SK-N-SH (cell line): ENCODE measurements around the gene FCER2. TPM values are rescaled to one million over a fixed set of nuclear protein-coding genes. Genes with fewer than 3 reads are reported as not detected.

Experiments used
- CTCF ChIA-PET: fragments of 300-600, 350-600 bp; formaldehyde crosslinking; extraction: SDS; loops from one replicate; lab custom pipeline; 2021; lab: Yijun Ruan, JAX
- POLR2A ChIA-PET: fragments of 350-600 bp; sonication (Branson Sonifier 250); formaldehyde crosslinking; extraction: SDS; loops from one replicate; lab custom pipeline; 2020; ENCODE audit warnings: antibody characterized with exemption, inconsistent platforms; lab: Yijun Ruan, JAX
- DNase-seq: peaks from one replicate; pipeline ENCODE4 v3.0.0; 2012
- H2AFZ ChIP-seq: fragments of 200-600 bp; sonication (generic); 2 replicates; pipeline ENCODE4 v1.8.1; 2016; ENCODE audit warnings: antibody characterized with exemption, mild to moderate bottlenecking, low read depth
- H3F3A ChIP-seq: fragments of 200-600 bp; sonication (generic); replicated peaks from 2 replicates; pipeline ENCODE3; 2016; ENCODE audit warnings: antibody characterized with exemption, mild to moderate bottlenecking; ENCODE audit not compliant: insufficient read depth
- H3K27ac ChIP-seq, 2 experiments: fragments of 200-500 bp in 1 of 2; fragments of 200-600 bp in 1 of 2; sonication (Bioruptor generic) in 1 of 2; sonication (generic), shearing (Covaris generic) in 1 of 2; 2 replicates each; pipeline versions ENCODE4 v1.5.1 to v1.6.1; 2014 to 2016; ENCODE audit warnings: low read depth in 2 of 2, inconsistent platforms in 1 of 2, low read length in 1 of 2, mild to moderate bottlenecking in 1 of 2, mixed read lengths in 1 of 2
- H3K27me3 ChIP-seq: fragments of 200-600 bp; sonication (generic), shearing (Covaris generic); 2 replicates; pipeline ENCODE4 v1.6.1; 2016; ENCODE audit warnings: mixed run types; ENCODE audit not compliant: insufficient read depth
- H3K36me3 ChIP-seq, 2 experiments: fragments of 200-500 bp in 1 of 2; fragments of 200-600 bp in 1 of 2; sonication (Bioruptor generic) in 1 of 2; sonication (generic) in 1 of 2; replicated peaks in 1 of 2; 2 replicates each; pipeline versions ENCODE3 to v1.5.1; 2014 to 2016; ENCODE audit warnings: low read length in 1 of 2, mild to moderate bottlenecking in 1 of 2; ENCODE audit not compliant: insufficient read depth in 2 of 2, control insufficient read depth in 1 of 2
- H3K4me1 ChIP-seq, 2 experiments: fragments of 200-500 bp in 1 of 2; fragments of 200-600 bp in 1 of 2; sonication (Bioruptor generic) in 1 of 2; sonication (generic), shearing (Covaris generic) in 1 of 2; 2 replicates each; pipeline versions ENCODE4 v1.5.1 to v1.6.1; 2014 to 2016; ENCODE audit warnings: low read depth in 1 of 2, low read length in 1 of 2, mixed run types in 1 of 2; ENCODE audit not compliant: insufficient read depth in 2 of 2, control insufficient read depth in 1 of 2
- H3K4me2 ChIP-seq: fragments of 200-600 bp; sonication (generic), shearing (Covaris generic); 2 replicates; pipeline ENCODE4 v1.6.1; 2017; ENCODE audit warnings: mixed run types
- H3K4me3 ChIP-seq, 2 experiments: fragments of 200-500 bp in 1 of 2; fragments of 200-600 bp in 1 of 2; sonication (Bioruptor generic) in 1 of 2; sonication (generic), shearing (Covaris generic) in 1 of 2; 2 replicates each; pipeline versions ENCODE4 v1.5.1 to v1.8.1; 2014 to 2016; ENCODE audit warnings: low read depth in 2 of 2, inconsistent platforms in 1 of 2, low read length in 1 of 2, mild to moderate bottlenecking in 1 of 2, mixed read lengths in 1 of 2, moderate library complexity in 1 of 2
- H3K79me2 ChIP-seq: fragments of 200-600 bp; sonication (generic); 2 replicates; pipeline ENCODE4 v1.8.1; 2017; ENCODE audit warnings: mild to moderate bottlenecking; ENCODE audit not compliant: insufficient read depth
- H3K9ac ChIP-seq: fragments of 200-600 bp; sonication (generic); 2 replicates; pipeline ENCODE4 v1.6.1; 2017; ENCODE audit warnings: mixed run types
- H3K9me2 ChIP-seq: fragments of 200-600 bp; sonication (generic); 2 replicates; pipeline ENCODE4 v1.6.1; 2017; ENCODE audit warnings: mixed run types
- H3K9me3 ChIP-seq: fragments of 200-600 bp; sonication (generic); 2 replicates; pipeline ENCODE4 v1.6.1; 2017; ENCODE audit warnings: mixed run types, mild to moderate bottlenecking, moderate library complexity
- H4K20me1 ChIP-seq: fragments of 200-600 bp; sonication (generic); 2 replicates; pipeline ENCODE4 v1.6.1; 2017; ENCODE audit warnings: mild to moderate bottlenecking, mixed run types; ENCODE audit not compliant: insufficient read depth
- CHD2 ChIP-seq: fragments of 150-350 bp; IDR thresholded peaks from 2 replicates; pipeline ENCODE4 v1.6.1; 2018; ENCODE audit warnings: low read length; ENCODE audit not compliant: partially characterized antibody
- ELF1 ChIP-seq: IDR thresholded peaks from 2 replicates; pipeline ENCODE4 v1.4.0; 2012
- FOXJ3 ChIP-seq: sonication (generic); formaldehyde crosslinking; IDR thresholded peaks from 2 replicates; pipeline ENCODE4 v1.5.1; 2020; ENCODE audit warnings: mild to moderate bottlenecking, missing genetic modification reagents
- FOXM1 ChIP-seq: IDR thresholded peaks from 2 replicates; pipeline ENCODE4 v1.4.0; 2012; ENCODE audit warnings: low read depth, mild to moderate bottlenecking
- GABPA ChIP-seq: IDR thresholded peaks from 2 replicates; pipeline ENCODE4 v1.4.0; 2012; ENCODE audit warnings: low read depth, mild to moderate bottlenecking
- JUND ChIP-seq: IDR thresholded peaks from 2 replicates; pipeline ENCODE4 v1.4.0; 2012
- MAX ChIP-seq: IDR thresholded peaks from 2 replicates; pipeline ENCODE4 v1.4.0; 2012; ENCODE audit warnings: low read depth
- NFIC ChIP-seq: IDR thresholded peaks from 2 replicates; pipeline ENCODE4 v1.4.0; 2012; ENCODE audit warnings: borderline replicate concordance
- NRF1 ChIP-seq: IDR thresholded peaks from 2 replicates; pipeline ENCODE4 v1.6.1; 2012; ENCODE audit warnings: low read depth, mild to moderate bottlenecking, low read length
- POLR2AphosphoS5 ChIP-seq: IDR thresholded peaks from 2 replicates; pipeline ENCODE4 v1.6.1; 2012; ENCODE audit warnings: low read depth, low read length
- RAD21 ChIP-seq: IDR thresholded peaks from 2 replicates; pipeline ENCODE4 v1.6.1; 2012; ENCODE audit warnings: mild to moderate bottlenecking, low read length
- REST ChIP-seq: IDR thresholded peaks from 2 replicates; pipeline ENCODE4 v1.6.1; 2012; ENCODE audit warnings: mild to moderate bottlenecking, low read depth, low read length, moderate library complexity
- RFX5 ChIP-seq: IDR thresholded peaks from 2 replicates; pipeline ENCODE4 v1.6.1; 2012; ENCODE audit warnings: mild to moderate bottlenecking, improper control_type of control experiment, low read length
- RXRA ChIP-seq: IDR thresholded peaks from 2 replicates; pipeline ENCODE4 v1.4.0; 2012; ENCODE audit warnings: low read depth, mild to moderate bottlenecking, borderline replicate concordance
- SIN3A ChIP-seq: IDR thresholded peaks from 2 replicates; pipeline ENCODE4 v1.6.1; 2012; ENCODE audit warnings: low read depth, mild to moderate bottlenecking, low read length, moderate library complexity, borderline replicate concordance
- SMC3 ChIP-seq: IDR thresholded peaks from 2 replicates; pipeline ENCODE4 v1.6.1; 2012; ENCODE audit warnings: low read depth, low read length, improper control_type of control experiment
- TCF12 ChIP-seq: IDR thresholded peaks from 2 replicates; pipeline ENCODE4 v1.4.0; 2012
- USF1 ChIP-seq: IDR thresholded peaks from 2 replicates; pipeline ENCODE4 v1.4.0; 2012; ENCODE audit warnings: low read depth, borderline replicate concordance
- USF2 ChIP-seq: fragments of 150-350 bp; IDR thresholded peaks from 2 replicates; pipeline ENCODE4 v1.6.1; 2017; ENCODE audit warnings: antibody characterized with exemption, low read length, low read depth, borderline replicate concordance
- YY1 ChIP-seq: IDR thresholded peaks from 2 replicates; pipeline ENCODE4 v1.4.0; 2012; ENCODE audit warnings: low read depth, mild to moderate bottlenecking
- WGBS: methylation state at CpG from one replicate; pipeline ENCODE4 v1.1.6; 2017; ENCODE audit warnings: low lambda C conversion rate; 5-methylcytosine and 5-hydroxymethylcytosine counted together
- polyA plus RNA-seq, 3 experiments: library from polyadenylated mRNA; depleted of rRNA; stranded (reverse); fragments of >200 nt; gene quantifications; 2 replicates each; pipeline ENCODE4 v1.2.3, GENCODE V29; 2012

FCER2 gene
- polyA plus RNA-seq, 1 of the 3 experiments (the other 2 are of a cell fraction): not detected

- Histone ChIP-seq H2AFZ (no peak overlapping the region), H3K27me3 (peaks cover 58% of the 10 kb centered on the region), H3K4me1 (no peaks in the 10 kb centered on the region), H3K79me2 (no peaks in the 10 kb centered on the region), H3K27ac (no peak overlapping the region), H3K9me3 (no peaks in the 10 kb centered on the region), H3K9ac (no peak overlapping the region), H3K4me3 (no peak overlapping the region), H3K9me2 (no peaks in the 10 kb centered on the region), H3K4me2 (no peak overlapping the region), H3F3A (no peaks in the 10 kb centered on the region), H3K36me3 (no peaks in the 10 kb centered on the region), H4K20me1 (no peaks in the 10 kb centered on the region)
- 7% methylated on average over 1 of the region's 1 CpG for WGBS
- ChIA-PET POLR2A (no interaction called here), CTCF (interaction anchor here (1.2 to 1.4 kb wide), 2 partner anchors 8 to 10 kb away, joined by 3 read pairs; no protein-coding TSS in a partner anchor)
- no peak for DNase-seq
- TF ChIP-seq NRF1 (no peak), SIN3A (no peak), RFX5 (no peak), SMC3 (no peak), RAD21 (no peak), NFIC (no peak), FOXJ3 (CRISPR knock-in tag) (no peak), FOXM1 (no peak), TCF12 (no peak), POLR2AphosphoS5 (no peak), YY1 (no peak), MAX (no peak), USF2 (no peak), USF1 (no peak), JUND (no peak), CHD2 (no peak)
These were observed 34.2 kb upstream of the FCER2 start for GRCh38 chr19:7736148-7736547.

GRCh38 chr19:7734220-7735203, 32.6 kb upstream of the FCER2 start:
- no peaks in the 10 kb centered on the region for H3K36me3 ChIP-seq
- CTCF ChIA-PET: interaction anchor here (0.8 to 1.4 kb wide), 2 partner anchors 10 to 51 kb away, joined by 3 read pairs; no protein-coding TSS in a partner anchor
- no peak for DNase-seq

More at GRCh38 chr19:7734220-7735203, 32.6 kb upstream of the FCER2 start:
- no peak overlapping the region for H3K4me2 ChIP-seq
- no peak overlapping the region for H3K4me3 ChIP-seq
- peaks cover 58% of the 10 kb centered on the region for H3K27me3 ChIP-seq
- no peak overlapping the region for H2AFZ ChIP-seq
- H4K20me1 ChIP-seq: no peaks in the 10 kb centered on the region
- POLR2A ChIA-PET: no interaction called here
- H3K27ac ChIP-seq: no peak overlapping the region
- no peaks in the 10 kb centered on the region for H3F3A ChIP-seq
- H3K9me3 ChIP-seq: no peaks in the 10 kb centered on the region
- H3K9ac ChIP-seq: no peak overlapping the region
- H3K9me2 ChIP-seq: no peaks in the 10 kb centered on the region
- no peaks in the 10 kb centered on the region for H3K79me2 ChIP-seq
- no peak for TF ChIP-seq USF2
- no peak for TF ChIP-seq GABPA
- no peak for TF ChIP-seq YY1
- TF ChIP-seq POLR2AphosphoS5: no peak
- TF ChIP-seq RAD21: no peak
- no peak for TF ChIP-seq ELF1
- TF ChIP-seq REST: no peak
- no peak for TF ChIP-seq SMC3
- no peak for TF ChIP-seq RXRA
- no peaks in the 10 kb centered on the region for H3K4me1 ChIP-seq
- 7% methylated on average over 7 of the region's 12 CpGs for WGBS
